Germinal center (tissue), 1 donor: Measurements from ENCODE around the gene ADIPOR2.
"Not testable (repeated sequence)": the region's sequence is repeated elsewhere in the genome, so short reads cannot be mapped to it uniquely, and the experiment has no call there.

Source experiments
- DNase-seq: peaks from one replicate; pipeline ENCODE4 v3.0.0; 2012; ENCODE audit warnings: mixed read lengths, low spot score

ADIPOR2 gene

GRCh38 chr12:1666215-1666614 lies 24.7 kb upstream of the ADIPOR2 start:
- no peak for DNase-seq

DNA sequence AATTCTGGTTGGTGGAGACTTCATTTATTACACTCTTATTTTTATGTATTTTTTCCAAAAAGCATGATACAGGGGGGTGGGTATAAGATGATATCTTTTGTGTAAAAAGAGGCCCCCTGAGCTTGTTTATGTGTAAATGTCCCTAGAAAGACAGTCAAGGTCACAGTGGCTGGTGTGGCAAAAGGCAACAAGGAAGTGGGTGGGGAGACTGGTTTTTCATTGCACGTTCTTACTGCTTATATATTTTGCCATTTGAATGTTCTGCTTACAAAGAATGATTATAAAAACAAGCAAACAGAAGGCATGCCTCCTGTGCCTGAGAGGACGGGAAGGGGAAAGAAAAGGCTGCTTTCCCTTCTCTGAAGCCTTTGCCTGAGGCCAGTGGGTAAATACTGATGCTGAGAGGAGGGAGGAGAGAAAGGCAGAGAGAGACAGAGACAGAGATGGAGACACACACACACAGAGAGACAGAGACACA lies 24.1 kb upstream of the ADIPOR2 start:
- no peak for DNase-seq

- no peak for DNase-seq
Observed at GRCh38 chr12:1668833-1669543, 21.9 kb upstream of the ADIPOR2 start.

DNA sequence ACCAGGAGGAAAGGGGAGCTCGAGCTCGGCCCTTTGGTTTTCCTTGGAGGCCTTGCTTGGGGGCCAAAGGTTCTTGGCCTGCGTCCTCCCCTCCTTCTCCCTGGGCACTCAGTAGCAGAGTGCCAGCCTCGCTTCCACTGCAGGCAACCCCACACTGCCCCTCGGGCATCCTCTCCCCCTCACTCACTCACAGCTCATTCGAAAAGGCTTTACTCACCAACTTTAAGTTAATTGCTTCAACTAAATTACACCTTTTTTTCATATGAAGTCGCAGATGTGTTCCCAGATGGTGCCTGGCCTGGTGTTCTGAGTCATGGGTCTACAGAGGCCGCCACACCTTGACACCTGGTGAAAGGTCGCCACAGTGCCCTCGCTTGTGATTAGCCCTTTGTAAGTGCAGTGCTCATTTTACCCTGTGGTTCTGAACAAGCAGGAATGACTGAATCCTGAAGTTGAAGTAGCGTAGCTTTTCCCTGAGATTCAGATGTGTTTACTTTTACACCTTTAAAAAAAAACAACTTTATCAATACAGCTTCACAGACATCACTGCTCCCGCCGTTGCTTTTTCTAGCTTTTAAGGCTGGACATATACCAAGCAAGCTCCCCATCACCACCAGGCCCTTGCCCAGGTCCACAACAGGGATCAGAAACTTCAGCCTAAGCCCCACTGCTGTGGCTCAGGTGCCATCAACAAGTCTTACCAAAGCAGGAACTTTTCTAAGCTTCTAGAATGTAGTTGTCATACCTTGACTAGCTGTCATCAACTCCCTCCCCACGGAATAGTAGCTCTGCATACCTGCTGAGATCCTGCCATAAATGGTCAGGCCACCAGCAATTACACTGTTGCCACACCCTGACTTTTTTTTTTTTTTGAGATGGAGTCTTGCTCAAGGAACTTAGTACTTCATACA lies 20.3 kb upstream of the ADIPOR2 start:
- DNase-seq = no peak

DNA sequence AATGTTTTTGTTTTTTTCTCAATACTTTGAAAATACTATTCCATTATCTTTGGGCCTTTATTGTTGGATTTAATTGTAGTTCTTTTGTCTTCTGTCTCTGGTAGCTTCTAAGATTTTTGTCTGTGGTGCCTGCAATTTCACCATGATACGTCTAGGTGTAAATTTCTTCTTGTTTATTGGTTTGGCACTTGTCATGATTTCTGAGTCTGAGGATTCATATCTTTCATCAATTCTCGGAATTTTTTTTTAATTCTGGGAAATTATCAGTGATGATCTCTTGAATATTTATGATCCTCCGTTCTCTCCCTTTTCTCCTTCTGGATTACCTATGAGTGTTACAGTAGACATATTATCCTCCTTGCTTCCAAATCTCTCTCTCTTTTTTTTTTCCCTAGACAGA lies 14.8 kb upstream of the ADIPOR2 start:
- no peak for DNase-seq

DNA sequence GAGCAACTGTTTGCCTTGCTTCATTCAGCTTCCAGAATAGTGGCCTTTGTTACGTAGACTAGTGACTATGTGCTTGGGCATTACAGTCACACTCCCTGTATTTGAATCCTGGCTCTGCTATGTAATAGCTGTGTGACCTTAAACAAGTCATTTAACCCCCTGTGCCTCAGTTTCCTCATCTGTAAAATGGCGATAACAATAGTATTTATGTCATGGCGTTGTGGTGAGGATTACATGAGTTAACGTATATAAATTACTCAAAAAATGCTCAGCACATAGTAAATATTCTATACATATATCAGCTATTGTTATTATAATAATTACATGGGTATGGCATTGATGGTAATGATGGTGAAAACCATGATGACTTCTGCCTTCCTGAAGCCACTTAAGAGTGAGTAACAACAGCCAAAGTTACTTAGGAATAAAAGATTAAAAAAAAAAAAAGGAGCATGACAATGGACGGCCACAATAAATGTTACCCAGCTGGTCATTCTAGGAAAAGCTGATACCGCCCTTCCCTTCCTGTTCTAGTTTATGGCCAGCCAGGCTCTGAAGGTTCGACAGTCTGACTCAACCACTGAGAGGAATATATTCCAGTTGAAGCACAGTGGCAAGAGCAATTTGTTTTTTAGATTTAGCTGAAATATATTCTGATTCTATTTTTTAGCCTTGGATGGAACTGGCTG lies 9.9 kb upstream of the ADIPOR2 start:
- no peak for DNase-seq

DNA sequence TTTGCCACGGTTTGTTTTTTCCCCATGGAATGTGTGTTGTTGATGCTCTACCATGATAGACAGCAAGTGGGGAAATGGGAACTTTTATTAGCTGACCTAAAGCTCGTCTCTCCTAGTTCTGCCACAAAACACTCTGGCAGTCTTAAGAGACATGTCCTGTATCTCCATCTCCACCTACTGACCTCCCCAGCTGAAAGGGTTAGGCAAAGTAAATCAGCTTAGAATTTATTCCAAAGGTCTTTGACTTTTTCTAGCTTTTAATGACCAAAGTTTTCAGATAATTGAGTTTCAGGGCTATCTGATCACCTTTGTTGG lies 9.4 kb upstream of the ADIPOR2 start:
- no peak for DNase-seq

GRCh38 chr12:1688086-1688710 lies 2.7 kb upstream of the ADIPOR2 start:
- DNase-seq = no peak

DNA sequence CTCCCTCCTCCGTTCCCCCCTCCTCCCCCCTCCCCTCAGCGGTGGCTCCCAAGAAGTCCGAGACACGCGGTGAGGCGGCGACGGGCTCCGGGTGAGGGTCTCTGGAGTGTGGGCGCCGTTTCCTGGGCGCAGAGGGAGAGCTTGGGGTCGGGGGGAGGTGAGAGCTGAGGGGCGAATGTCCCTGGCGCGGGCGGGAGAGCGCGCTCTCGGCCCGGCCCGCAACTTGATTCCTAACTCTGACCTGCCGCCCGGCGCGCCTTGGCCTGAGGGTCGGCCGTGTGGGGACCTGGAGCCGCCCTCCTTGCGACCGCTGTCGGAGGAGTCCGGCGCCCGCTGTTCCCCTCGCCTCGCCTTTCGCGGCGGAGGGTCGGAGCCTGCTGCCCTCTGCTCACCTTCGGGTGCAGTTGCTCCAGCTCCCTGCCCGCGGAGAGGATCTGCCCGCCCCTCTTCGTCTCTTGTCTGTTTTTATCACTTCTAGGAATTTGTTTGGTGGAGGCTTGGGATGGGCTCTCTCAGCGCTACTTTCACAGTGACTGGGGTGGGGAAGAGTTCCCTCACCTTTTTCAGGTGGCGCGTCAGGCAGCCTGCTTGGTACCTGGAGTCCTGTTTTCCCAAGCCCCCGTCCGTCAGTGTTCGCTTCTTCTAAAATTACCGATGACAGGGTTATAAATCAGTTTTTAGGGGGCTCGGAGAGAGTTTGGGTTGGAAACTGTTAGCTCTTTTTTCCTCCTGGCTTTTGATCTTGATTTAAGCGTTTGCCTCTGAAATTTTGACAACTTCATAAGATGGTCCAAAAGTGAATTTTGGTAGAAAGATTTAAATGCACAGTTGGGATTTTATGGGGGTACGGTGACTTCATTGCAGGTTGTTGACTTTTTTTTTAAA lies 495 bp downstream of the ADIPOR2 start:
- DNase-seq = peak; percentile 47

DNA sequence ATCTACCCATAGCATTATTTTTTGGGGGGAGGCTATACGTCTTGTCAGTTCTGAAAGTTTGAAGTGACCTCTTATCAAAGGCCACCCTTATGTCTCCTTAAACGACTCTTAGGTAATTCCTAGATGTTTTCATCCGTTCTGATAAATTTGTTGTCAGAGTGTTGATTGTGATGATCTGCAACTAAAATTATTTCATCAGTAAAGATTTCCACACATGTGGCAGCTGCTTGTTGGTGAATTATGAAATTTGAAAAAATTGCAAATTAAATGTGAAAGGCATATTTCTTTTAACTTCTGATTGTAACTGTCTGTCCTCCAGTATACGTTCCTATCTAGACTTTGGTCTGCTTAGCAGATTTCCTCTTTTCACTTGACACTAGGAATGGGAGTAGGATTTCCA lies 1.4 kb downstream of the ADIPOR2 start:
- no peak for DNase-seq

GRCh38 chr12:1692895-1693610 lies 2.2 kb downstream of the ADIPOR2 start:
- no peak for DNase-seq

- DNase-seq = not testable (repeated sequence)
Observed at GRCh38 chr12:1695097-1695496, 4.2 kb downstream of the ADIPOR2 start.

- DNase-seq = no peak
Observed at GRCh38 chr12:1695886-1696670, 5.2 kb downstream of the ADIPOR2 start.

GRCh38 chr12:1696800-1697199 lies 5.9 kb downstream of the ADIPOR2 start:
- no peak for DNase-seq

DNA sequence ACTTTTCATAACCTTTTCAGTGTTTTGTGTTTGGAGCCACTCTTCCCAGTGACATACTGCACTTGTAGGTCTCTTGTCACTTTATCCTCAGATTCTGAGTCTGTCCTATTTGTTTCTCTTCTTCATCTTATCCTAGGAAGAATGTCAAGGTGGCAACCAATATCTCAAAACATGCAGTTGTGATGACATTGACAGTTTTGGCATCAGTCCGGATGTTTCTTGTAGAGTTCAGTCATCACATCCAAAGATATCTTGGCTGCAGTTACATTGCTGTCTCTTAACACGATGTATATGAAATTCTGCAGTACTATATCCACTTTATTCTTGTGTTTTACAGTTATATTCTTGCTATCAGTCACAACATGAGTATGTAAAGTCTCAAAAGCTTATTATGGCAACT lies 6.4 kb downstream of the ADIPOR2 start:
- DNase-seq = no peak

GRCh38 chr12:1698720-1699119 lies 7.8 kb downstream of the ADIPOR2 start:
- DNase-seq = no peak

DNA sequence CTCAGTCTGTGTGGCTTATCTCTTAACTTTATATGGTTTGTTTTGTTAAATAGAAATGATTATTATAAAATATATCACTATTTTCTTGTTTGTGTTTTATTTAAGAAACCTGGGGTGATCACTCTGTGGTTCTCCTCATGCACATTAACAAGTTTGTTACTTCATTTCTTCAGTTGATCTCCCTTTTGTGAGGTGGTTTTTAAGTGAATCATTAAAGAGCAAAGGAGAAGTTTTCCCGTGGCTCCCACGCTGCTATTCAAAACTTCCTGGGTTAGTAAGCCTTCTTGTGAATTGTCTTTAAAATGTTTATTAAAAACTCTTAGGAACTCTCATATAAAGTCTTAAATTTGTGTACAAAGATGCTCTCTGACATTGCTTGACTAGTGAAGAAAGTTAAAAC lies 11.8 kb downstream of the ADIPOR2 start:
- no peak for DNase-seq

- no peak for DNase-seq
Observed at GRCh38 chr12:1703771-1704722, 13.2 kb downstream of the ADIPOR2 start.
